Measurements from ENCODE around the gene UNCX.

- TF ChIP-seq, protein P1, sequence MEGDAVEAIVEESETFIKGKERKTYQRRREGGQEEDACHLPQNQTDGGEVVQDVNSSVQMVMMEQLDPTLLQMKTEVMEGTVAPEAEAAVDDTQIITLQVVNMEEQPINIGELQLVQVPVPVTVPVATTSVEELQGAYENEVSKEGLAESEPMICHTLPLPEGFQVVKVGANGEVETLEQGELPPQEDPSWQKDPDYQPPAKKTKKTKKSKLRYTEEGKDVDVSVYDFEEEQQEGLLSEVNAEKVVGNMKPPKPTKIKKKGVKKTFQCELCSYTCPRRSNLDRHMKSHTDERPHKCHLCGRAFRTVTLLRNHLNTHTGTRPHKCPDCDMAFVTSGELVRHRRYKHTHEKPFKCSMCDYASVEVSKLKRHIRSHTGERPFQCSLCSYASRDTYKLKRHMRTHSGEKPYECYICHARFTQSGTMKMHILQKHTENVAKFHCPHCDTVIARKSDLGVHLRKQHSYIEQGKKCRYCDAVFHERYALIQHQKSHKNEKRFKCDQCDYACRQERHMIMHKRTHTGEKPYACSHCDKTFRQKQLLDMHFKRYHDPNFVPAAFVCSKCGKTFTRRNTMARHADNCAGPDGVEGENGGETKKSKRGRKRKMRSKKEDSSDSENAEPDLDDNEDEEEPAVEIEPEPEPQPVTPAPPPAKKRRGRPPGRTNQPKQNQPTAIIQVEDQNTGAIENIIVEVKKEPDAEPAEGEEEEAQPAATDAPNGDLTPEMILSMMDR (IDR thresholded peaks at IDR 0.05): no peak
- TF ChIP-seq POLR2A (IDR thresholded peaks at IDR 0.05): no peak
Measured at GRCh38 chr7:1262441-1262840, 29.8 kb downstream of the UNCX start.

Data from heart left ventricle (tissue), 13 donors.